Endothelial cell of umbilical vein (primary cell): ENCODE data around the gene NSL1. TPM values are rescaled to one million over a fixed set of nuclear protein-coding genes. Genes with fewer than 3 reads are reported as not detected.

Experiments used
- BruUV-seq: library from RNA; stranded (reverse); fragments of 400-500 nt; replicated peaks from 2 replicates; lab custom pipeline; 2021; lab: Mats Ljungman, UMichigan
- CTCF ChIA-PET: fragments of 300-600, 350-600 bp; sonication (Branson Sonifier 250); formaldehyde crosslinking; loops from one replicate; lab custom pipeline; 2021; ENCODE audit warnings: antibody characterized with exemption, inconsistent platforms; lab: Charles Lee
- POLR2A ChIA-PET: fragments of 300-600, 350-600 bp; sonication (Branson Sonifier 250); formaldehyde crosslinking; loops from one replicate; lab custom pipeline; 2021; ENCODE audit warnings: antibody characterized with exemption, inconsistent platforms; lab: Charles Lee
- DNase-seq: peaks from one replicate; pipeline ENCODE4 v3.0.0-alpha.2; 2011; ENCODE audit warnings: low read depth, low spot score
- FAIRE-seq: peaks from 2 replicates; lab custom pipeline; 2011; peaks lifted over from hg19 to GRCh38; lab: Jason Lieb, UNC
- H2AFZ ChIP-seq: 2 replicates; pipeline ENCODE4 v1.6.0; 2012; ENCODE audit warnings: low read depth, low read length, control low read depth, inconsistent platforms
- H3K27ac ChIP-seq: 2 replicates; pipeline ENCODE4 v1.5.1; 2011; ENCODE audit warnings: low read depth, mild to moderate bottlenecking, control low read depth, low read length, moderate library complexity; ENCODE audit not compliant: insufficient read depth
- H3K27me3 ChIP-seq, 2 experiments: 2 replicates each; pipeline versions ENCODE4 v1.6.0 to v1.6.1; 2011; ENCODE audit warnings: low read length in 2 of 2, mixed read lengths in 1 of 2; ENCODE audit not compliant: control insufficient read depth in 2 of 2, insufficient read depth in 2 of 2
- H3K36me3 ChIP-seq, 2 experiments: 2 replicates in 1 of 2; 3 replicates in 1 of 2; pipeline ENCODE4 v1.5.1; 2011; ENCODE audit warnings: low read length in 2 of 2, mild to moderate bottlenecking in 1 of 2, moderate library complexity in 1 of 2; ENCODE audit not compliant: control insufficient read depth in 2 of 2, insufficient read depth in 2 of 2; ENCODE audit errors: extremely low read depth in 1 of 2
- H3K4me1 ChIP-seq: 3 replicates; pipeline ENCODE4 v1.5.1; 2011; ENCODE audit warnings: mild to moderate bottlenecking, low read length; ENCODE audit not compliant: control insufficient read depth, insufficient read depth; ENCODE audit errors: extremely low read depth
- H3K4me2 ChIP-seq: 2 replicates; pipeline ENCODE4 v1.6.1; 2011; ENCODE audit warnings: low read length, control low read depth, mixed read lengths; ENCODE audit not compliant: insufficient read depth
- H3K4me3 ChIP-seq, 3 experiments: fragments of 200-600 bp in 1 of 3; sonication (generic), shearing (Covaris generic) in 1 of 3; replicated peaks in 1 of 3; 2 replicates each; pipeline ENCODE4 v1.5.1; 2011 to 2016; ENCODE audit warnings: control low read depth in 3 of 3, low read length in 3 of 3, mild to moderate bottlenecking in 2 of 3, inconsistent platforms in 1 of 3, low read depth in 1 of 3, moderate library complexity in 1 of 3; ENCODE audit not compliant: insufficient read depth in 1 of 3
- H3K79me2 ChIP-seq: 2 replicates; pipeline ENCODE4 v1.6.0; 2012; ENCODE audit warnings: low read length, inconsistent platforms; ENCODE audit not compliant: control insufficient read depth, insufficient read depth
- H3K9ac ChIP-seq: replicated peaks from 2 replicates; pipeline ENCODE3; 2011; ENCODE audit warnings: low read length, control low read depth; ENCODE audit not compliant: insufficient read depth; ENCODE audit errors: extremely low read depth
- H3K9me1 ChIP-seq: replicated peaks from 3 replicates; pipeline ENCODE4 v1.6.0; 2011; ENCODE audit warnings: mild to moderate bottlenecking, low read length; ENCODE audit not compliant: control insufficient read depth, insufficient read depth; ENCODE audit errors: extremely low read depth
- H3K9me3 ChIP-seq: replicated peaks from 2 replicates; pipeline ENCODE4 v1.5.1; 2012; ENCODE audit warnings: low read length, inconsistent platforms; ENCODE audit not compliant: control insufficient read depth, insufficient read depth
- H4K20me1 ChIP-seq: replicated peaks from 2 replicates; pipeline ENCODE3; 2011; ENCODE audit warnings: mild to moderate bottlenecking, low read length; ENCODE audit not compliant: control insufficient read depth, insufficient read depth; ENCODE audit errors: extremely low read depth
- CTCF ChIP-seq, 2 donors: IDR thresholded peaks; 1 replicate in 1 of 2; 2 replicates in 1 of 2; pipeline ENCODE4 v1.5.1; 2011; ENCODE audit warnings: low read length in 2 of 2, mild to moderate bottlenecking in 2 of 2, moderate library complexity in 2 of 2, control low read depth in 1 of 2, inconsistent platforms in 1 of 2, low read depth in 1 of 2; ENCODE audit not compliant: insufficient read depth in 1 of 2; ENCODE audit errors: extremely low read depth in 1 of 2
- EZH2 ChIP-seq: IDR thresholded peaks from 2 replicates; pipeline ENCODE4 v1.6.1; 2012; ENCODE audit warnings: borderline replicate concordance, low read depth, mild to moderate bottlenecking, moderate library complexity, low read length, inconsistent platforms; ENCODE audit not compliant: severe bottlenecking
- FOS ChIP-seq: IDR thresholded peaks from 2 replicates; pipeline ENCODE4 v1.6.1; 2011; ENCODE audit warnings: mild to moderate bottlenecking, low read length, moderate library complexity, borderline replicate concordance; ENCODE audit not compliant: insufficient read depth
- GATA2 ChIP-seq: IDR thresholded peaks from 2 replicates; pipeline ENCODE4 v1.7.0; 2011; ENCODE audit warnings: low read depth, mild to moderate bottlenecking, moderate library complexity, mixed read lengths, low read length; ENCODE audit not compliant: insufficient read length, insufficient read depth
- JUN ChIP-seq: IDR thresholded peaks from 2 replicates; pipeline ENCODE4 v1.6.1; 2011; ENCODE audit warnings: borderline replicate concordance, low read depth; ENCODE audit not compliant: insufficient read length, insufficient read depth
- MYC ChIP-seq: IDR thresholded peaks from one replicate; pipeline ENCODE4 v1.6.1; 2011; ENCODE audit warnings: mild to moderate bottlenecking, low read depth, low read length
- POLR2A ChIP-seq: IDR thresholded peaks from 2 replicates; pipeline ENCODE4 v1.6.1; 2012; ENCODE audit warnings: low read depth, mild to moderate bottlenecking, control low read depth, low read length
- POLR2AphosphoS5 ChIP-seq: IDR thresholded peaks from 2 replicates; pipeline ENCODE4 v1.6.1; 2012; ENCODE audit warnings: low read depth, mild to moderate bottlenecking, control low read depth, low read length, moderate library complexity; ENCODE audit not compliant: insufficient read depth
- dilution Hi-C: fragments of 300-500 bp; cut with MboI; formaldehyde crosslinking; loops from one replicate; pipeline ENCODE4 v1.15.0; 2019; ENCODE audit warnings: low sequenced_read_pairs; ENCODE audit not compliant: extremely low pct_ligation_motif_present
- intact Hi-C: fragments of 100-400 bp; cut with micrococcal nuclease; formaldehyde crosslinking; loops from one replicate; pipeline ENCODE4 v1.10.0; 2022
- polyA plus RNA-seq, 4 experiments: library from polyadenylated mRNA; depleted of rRNA in 3 of 4; stranded (reverse) in 3 of 4; unstranded in 1 of 4; fragments of >200 nt; gene quantifications; 2 replicates each; pipeline versions ENCODE4 v1.2.1 to v1.2.3, GENCODE V29; 2011 to 2012; ENCODE audit warnings: missing spikeins in 1 of 4
- total RNA-seq: library from RNA; stranded (reverse); gene quantifications from 2 replicates; pipeline ENCODE4 v1.2.3, GENCODE V29; 2021
- TF ChIP-seq, protein P1 (sequence below): IDR thresholded peaks from 2 replicates; pipeline ENCODE4 v1.6.1; 2011; ENCODE audit not compliant: insufficient read depth, insufficient read length

The NSL1 gene
- total and polyA plus RNA-seq, 2 donors (not counting 3 experiments of a cell fraction or from before 2014, with no cell fraction given), result 15.5 to 30.2 TPM

DNA sequence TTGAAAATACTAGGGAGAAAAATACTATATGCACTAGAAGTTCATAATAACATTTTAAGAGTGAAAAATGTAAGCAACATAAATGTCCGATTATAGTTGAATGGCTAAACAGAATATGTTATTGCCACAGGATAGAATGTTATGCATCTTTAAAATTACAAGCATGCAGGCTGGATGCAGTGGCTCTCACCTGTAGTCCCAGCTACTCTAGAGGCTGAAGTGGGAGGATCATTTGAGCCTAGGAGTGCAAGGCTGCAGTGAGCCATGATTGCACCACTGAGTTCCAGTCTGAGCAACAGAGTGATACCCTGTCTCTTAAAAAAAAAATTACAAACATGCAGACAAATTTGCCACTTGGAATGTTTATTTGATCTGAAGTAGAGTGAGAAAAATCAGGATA, 88.9 kb downstream of the NSL1 start:
- Histone ChIP-seq H3K27ac (no peak overlapping the region), H3K27me3 (peaks cover 17 to 35% of the 10 kb centered on the region in 2 experiments), H3K36me3 (no peaks in the 10 kb centered on the region), H3K79me2 (no peaks in the 10 kb centered on the region), H3K4me2 (no peak overlapping the region), H3K9me3 (no peaks in the 10 kb centered on the region), H3K9me1 (no peaks in the 10 kb centered on the region), H3K4me1 (peaks cover 16% of the 10 kb centered on the region), H4K20me1 (no peaks in the 10 kb centered on the region), H3K9ac (no peak overlapping the region), H2AFZ (no peak overlapping the region), H3K4me3 (no peak overlapping the region)
- no peak for FAIRE-seq
- intact Hi-C loops (no loop called here), dilution Hi-C loops (no loop called here)
- ChIA-PET CTCF (interaction anchor here (1.1 to 2.1 kb wide), 3 partner anchors 13 to 94 kb away, joined by 3 to 6 read pairs (median 3); partner anchors contain the start of gene ATF3), POLR2A (no interaction called here)
- BruUV-seq, result no TSS peak
- no peak for TF ChIP-seq POLR2A
- TF ChIP-seq POLR2AphosphoS5, result no peak
- DNase-seq, result no peak

- no peak overlapping the region for H3K4me2 ChIP-seq
- no peak overlapping the region for H3K9ac ChIP-seq
- H3K36me3 ChIP-seq, result no peaks in the 10 kb centered on the region
- no TSS peak for BruUV-seq
- H3K9me1 ChIP-seq, result no peaks in the 10 kb centered on the region
- DNase-seq, result no peak
- no peak overlapping the region for H2AFZ ChIP-seq
- no peak overlapping the region for H3K4me3 ChIP-seq
- H3K4me1 ChIP-seq, result peaks cover 16% of the 10 kb centered on the region
- no peaks in the 10 kb centered on the region for H3K79me2 ChIP-seq
- ChIA-PET CTCF (interaction anchor here (0.8 to 2.3 kb wide), 14 partner anchors 8 to 294 kb away, joined by 3 to 23 read pairs (median 5); partner anchors contain the start of gene ATF3), POLR2A (interaction anchor here (2.0 kb wide), 1 partner anchor 93 kb away, joined by 6 read pairs; the partner anchor contains the start of gene ATF3)
- dilution Hi-C loops, result no loop called here
- intact Hi-C loops, result loop anchor here (1.0 to 2.0 kb wide), 3 partner anchors 33 to 225 kb away; partner anchors contain the start of gene ATF3
- H4K20me1 ChIP-seq, result no peaks in the 10 kb centered on the region
- no peaks in the 10 kb centered on the region for H3K9me3 ChIP-seq
- FAIRE-seq, result no peak
- H3K27me3 ChIP-seq, result peaks cover 25 to 43% of the 10 kb centered on the region in 2 experiments
- TF ChIP-seq MYC (no peak), JUN (no peak), FOS (no peak), POLR2A (no peak), CTCF (IDR thresholded peaks at IDR 0.05; ENCODE audit: extremely low read depth in 1 of 2, insufficient read depth in 1 of 2, low read depth in 1 of 2, low read length in 2 of 2) (no peak), EZH2 (no peak), GATA2 (no peak), POLR2AphosphoS5 (no peak)
- TF ChIP-seq, protein P1, sequence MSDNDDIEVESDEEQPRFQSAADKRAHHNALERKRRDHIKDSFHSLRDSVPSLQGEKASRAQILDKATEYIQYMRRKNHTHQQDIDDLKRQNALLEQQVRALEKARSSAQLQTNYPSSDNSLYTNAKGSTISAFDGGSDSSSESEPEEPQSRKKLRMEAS, result no peak
- no peak overlapping the region for H3K27ac ChIP-seq
Measured at GRCh38 chr1:212701910-212702309, 89.7 kb downstream of the NSL1 start.
